Neural cell (in vitro differentiated cells): ENCODE results near the gene TMEM183A. TPM values are rescaled to one million over a fixed set of nuclear protein-coding genes. Genes with fewer than 3 reads are reported as not detected.

Experiments
- H2AFZ ChIP-seq: fragments of 200-600, 300-800 bp; sonication (generic), shearing (Covaris generic); 2 replicates; pipeline ENCODE4 v1.6.0; 2014; ENCODE audit warnings: low read depth, mild to moderate bottlenecking, antibody characterized with exemption, low read length, moderate library complexity
- H3F3A ChIP-seq: fragments of 200-600 bp; shearing (Covaris generic); 2 replicates; pipeline ENCODE4 v1.6.1; 2016; ENCODE audit warnings: mild to moderate bottlenecking, moderate library complexity, mixed read lengths, antibody characterized with exemption, low read length; ENCODE audit not compliant: insufficient read depth, poor library complexity, severe bottlenecking
- H3K27ac ChIP-seq: fragments of 200-600, 300-800 bp; sonication (generic), shearing (Covaris generic); 2 replicates; pipeline ENCODE4 v1.5.1; 2014; ENCODE audit warnings: mild to moderate bottlenecking, low read length, moderate library complexity
- H3K27me3 ChIP-seq: fragments of 300-800, 200-600 bp; sonication (generic), shearing (Covaris generic); 2 replicates; pipeline ENCODE4 v1.6.0; 2014; ENCODE audit warnings: mild to moderate bottlenecking, low read depth, low read length, moderate library complexity; ENCODE audit not compliant: insufficient read depth
- H3K36me3 ChIP-seq: fragments of 300-800, 200-600 bp; sonication (generic), shearing (Covaris generic); 2 replicates; pipeline ENCODE4 v1.5.1; 2014; ENCODE audit warnings: mild to moderate bottlenecking, antibody characterized with exemption, low read length, moderate library complexity; ENCODE audit not compliant: insufficient read depth
- H3K4me2 ChIP-seq: fragments of 300-800, 200-600 bp; sonication (generic), shearing (Covaris generic); 2 replicates; pipeline ENCODE4 v1.6.0; 2014; ENCODE audit warnings: mild to moderate bottlenecking, low read length
- H3K4me3 ChIP-seq: fragments of 300-800, 200-600 bp; sonication (generic), shearing (Covaris generic); 2 replicates; pipeline ENCODE4 v1.5.1; 2014; ENCODE audit warnings: mild to moderate bottlenecking, low read length, moderate library complexity
- H3K79me2 ChIP-seq: fragments of 200-600 bp; shearing (Covaris generic); replicated peaks from 2 replicates; pipeline ENCODE4 v1.6.0; 2014; ENCODE audit warnings: mild to moderate bottlenecking, low read length, moderate library complexity; ENCODE audit not compliant: insufficient read depth
- H3K9ac ChIP-seq: fragments of 300-800, 200-600 bp; sonication (generic), shearing (Covaris generic); 2 replicates; pipeline ENCODE4 v1.6.1; 2016; ENCODE audit warnings: mild to moderate bottlenecking, low read length, mixed read lengths
- H3K9me2 ChIP-seq: fragments of 200-600 bp; shearing (Covaris generic); 2 replicates; pipeline ENCODE4 v1.6.1; 2016; ENCODE audit warnings: mild to moderate bottlenecking, low read length, mixed read lengths; ENCODE audit not compliant: insufficient read depth
- H3K9me3 ChIP-seq: fragments of 200-600, 300-800 bp; sonication (generic), shearing (Covaris generic); 2 replicates; pipeline ENCODE4 v1.6.1; 2016; ENCODE audit warnings: mild to moderate bottlenecking, mixed run types, low read length, moderate library complexity, mixed read lengths
- H4K20me1 ChIP-seq: fragments of 200-600 bp; shearing (Covaris generic); 2 replicates; pipeline ENCODE4 v1.6.1; 2016; ENCODE audit warnings: mild to moderate bottlenecking, mixed run types; ENCODE audit not compliant: insufficient read depth
- EP300 ChIP-seq: fragments of 450-650 bp; conservative IDR thresholded peaks from 2 replicates; pipeline ENCODE4 v1.6.1; 2014; ENCODE audit warnings: antibody characterized with exemption, mild to moderate bottlenecking, moderate library complexity; ENCODE audit not compliant: poor library complexity, severe bottlenecking
- EZH2 ChIP-seq: fragments of 200-600, 300-800 bp; shearing (Covaris generic), sonication (generic); IDR thresholded peaks from 2 replicates; pipeline ENCODE4 v1.6.1; 2014; ENCODE audit warnings: antibody characterized with exemption, low read length, borderline replicate concordance, mild to moderate bottlenecking; ENCODE audit not compliant: insufficient read depth, poor library complexity, severe bottlenecking
- MXI1 ChIP-seq: fragments of 450-650 bp; conservative IDR thresholded peaks from 2 replicates; pipeline ENCODE4 v1.6.1; 2014; ENCODE audit warnings: antibody characterized with exemption, mild to moderate bottlenecking; ENCODE audit not compliant: poor library complexity, severe bottlenecking
- POLR2AphosphoS5 ChIP-seq: IDR thresholded peaks from 2 replicates; pipeline ENCODE4 v1.6.1; 2012
- RAD21 ChIP-seq: fragments of 450-650 bp; conservative IDR thresholded peaks from 2 replicates; pipeline ENCODE4 v1.6.1; 2014; ENCODE audit warnings: antibody characterized with exemption, mild to moderate bottlenecking, moderate library complexity
- SMC3 ChIP-seq: fragments of 450-650 bp; conservative IDR thresholded peaks from 2 replicates; pipeline ENCODE4 v1.6.1; 2014; ENCODE audit warnings: antibody characterized with exemption, mild to moderate bottlenecking, moderate library complexity; ENCODE audit not compliant: poor library complexity
- TAF1 ChIP-seq: IDR thresholded peaks from 2 replicates; pipeline ENCODE4 v1.6.1; 2012; ENCODE audit warnings: low read depth
- polyA plus RNA-seq: library from polyadenylated mRNA; depleted of rRNA; stranded (reverse); fragments of >200 nt; gene quantifications from 2 replicates; pipeline ENCODE4 v1.2.3, GENCODE V29; 2014
- TF ChIP-seq, protein P1 (sequence below): fragments of 450-650 bp; IDR thresholded peaks from 2 replicates; pipeline ENCODE4 v1.5.1; 2014; ENCODE audit warnings: antibody characterized with exemption, mild to moderate bottlenecking, moderate library complexity; ENCODE audit not compliant: poor library complexity, severe bottlenecking
- TF ChIP-seq, protein P2 (sequence below): IDR thresholded peaks from 2 replicates; pipeline ENCODE4 v1.6.1; 2012; ENCODE audit warnings: borderline replicate concordance

The TMEM183A gene
- polyA plus RNA-seq, 1 donor from 2014 or later: 237 TPM

DNA sequence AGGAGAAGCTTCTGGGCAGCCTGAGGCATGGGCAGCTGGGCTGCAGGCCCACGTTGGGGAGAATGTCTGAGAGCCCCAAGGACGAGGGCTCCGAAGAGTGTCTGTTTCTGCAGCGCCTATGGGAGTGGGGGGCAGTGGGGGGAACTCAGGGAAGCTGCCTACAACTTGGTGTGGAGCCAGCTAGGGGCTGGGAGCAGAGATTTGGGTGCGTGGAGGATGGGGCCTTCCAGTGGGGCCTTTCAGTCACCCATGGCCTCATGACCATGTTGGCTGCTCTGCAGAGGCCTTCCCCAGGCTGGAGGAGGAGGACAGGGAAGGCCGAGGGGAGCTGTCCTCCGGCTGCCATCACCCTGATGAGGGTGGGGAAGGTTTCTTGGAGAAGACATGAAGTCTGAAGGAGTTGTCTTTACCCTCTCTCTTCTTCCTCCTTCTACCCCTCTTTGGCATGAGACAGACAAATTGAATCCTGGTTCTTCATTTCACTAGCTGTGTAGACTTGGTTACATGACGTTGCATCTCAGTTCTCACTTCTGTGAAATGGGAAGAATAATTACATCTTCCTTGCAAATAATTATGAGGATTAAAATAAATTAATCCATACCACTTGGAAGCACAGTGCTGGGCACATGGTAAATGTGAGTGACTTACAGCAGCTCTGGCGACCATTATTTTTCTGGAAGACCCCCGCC is 27.4 kb downstream of the TMEM183A start:
- Histone ChIP-seq H3K9me2 (no peaks in the 10 kb centered on the region), H3K4me2 (no peak overlapping the region), H2AFZ (no peak overlapping the region), H3K4me3 (no peak overlapping the region), H3K79me2 (no peaks in the 10 kb centered on the region), H4K20me1 (no peaks in the 10 kb centered on the region), H3K9ac (no peak overlapping the region), H3K27me3 (no peaks in the 10 kb centered on the region), H3K36me3 (no peaks in the 10 kb centered on the region), H3K27ac (no peak overlapping the region), H3F3A (no peaks in the 10 kb centered on the region), H3K9me3 (no peaks in the 10 kb centered on the region)
- TF ChIP-seq TAF1: no peak
- no peak for TF ChIP-seq RAD21
- no peak for TF ChIP-seq MXI1
- TF ChIP-seq POLR2AphosphoS5: no peak
- TF ChIP-seq, protein P1, sequence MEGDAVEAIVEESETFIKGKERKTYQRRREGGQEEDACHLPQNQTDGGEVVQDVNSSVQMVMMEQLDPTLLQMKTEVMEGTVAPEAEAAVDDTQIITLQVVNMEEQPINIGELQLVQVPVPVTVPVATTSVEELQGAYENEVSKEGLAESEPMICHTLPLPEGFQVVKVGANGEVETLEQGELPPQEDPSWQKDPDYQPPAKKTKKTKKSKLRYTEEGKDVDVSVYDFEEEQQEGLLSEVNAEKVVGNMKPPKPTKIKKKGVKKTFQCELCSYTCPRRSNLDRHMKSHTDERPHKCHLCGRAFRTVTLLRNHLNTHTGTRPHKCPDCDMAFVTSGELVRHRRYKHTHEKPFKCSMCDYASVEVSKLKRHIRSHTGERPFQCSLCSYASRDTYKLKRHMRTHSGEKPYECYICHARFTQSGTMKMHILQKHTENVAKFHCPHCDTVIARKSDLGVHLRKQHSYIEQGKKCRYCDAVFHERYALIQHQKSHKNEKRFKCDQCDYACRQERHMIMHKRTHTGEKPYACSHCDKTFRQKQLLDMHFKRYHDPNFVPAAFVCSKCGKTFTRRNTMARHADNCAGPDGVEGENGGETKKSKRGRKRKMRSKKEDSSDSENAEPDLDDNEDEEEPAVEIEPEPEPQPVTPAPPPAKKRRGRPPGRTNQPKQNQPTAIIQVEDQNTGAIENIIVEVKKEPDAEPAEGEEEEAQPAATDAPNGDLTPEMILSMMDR: no peak
- no peak for TF ChIP-seq EZH2
- TF ChIP-seq EP300: no peak
- no peak for TF ChIP-seq SMC3
- TF ChIP-seq, protein P2, sequence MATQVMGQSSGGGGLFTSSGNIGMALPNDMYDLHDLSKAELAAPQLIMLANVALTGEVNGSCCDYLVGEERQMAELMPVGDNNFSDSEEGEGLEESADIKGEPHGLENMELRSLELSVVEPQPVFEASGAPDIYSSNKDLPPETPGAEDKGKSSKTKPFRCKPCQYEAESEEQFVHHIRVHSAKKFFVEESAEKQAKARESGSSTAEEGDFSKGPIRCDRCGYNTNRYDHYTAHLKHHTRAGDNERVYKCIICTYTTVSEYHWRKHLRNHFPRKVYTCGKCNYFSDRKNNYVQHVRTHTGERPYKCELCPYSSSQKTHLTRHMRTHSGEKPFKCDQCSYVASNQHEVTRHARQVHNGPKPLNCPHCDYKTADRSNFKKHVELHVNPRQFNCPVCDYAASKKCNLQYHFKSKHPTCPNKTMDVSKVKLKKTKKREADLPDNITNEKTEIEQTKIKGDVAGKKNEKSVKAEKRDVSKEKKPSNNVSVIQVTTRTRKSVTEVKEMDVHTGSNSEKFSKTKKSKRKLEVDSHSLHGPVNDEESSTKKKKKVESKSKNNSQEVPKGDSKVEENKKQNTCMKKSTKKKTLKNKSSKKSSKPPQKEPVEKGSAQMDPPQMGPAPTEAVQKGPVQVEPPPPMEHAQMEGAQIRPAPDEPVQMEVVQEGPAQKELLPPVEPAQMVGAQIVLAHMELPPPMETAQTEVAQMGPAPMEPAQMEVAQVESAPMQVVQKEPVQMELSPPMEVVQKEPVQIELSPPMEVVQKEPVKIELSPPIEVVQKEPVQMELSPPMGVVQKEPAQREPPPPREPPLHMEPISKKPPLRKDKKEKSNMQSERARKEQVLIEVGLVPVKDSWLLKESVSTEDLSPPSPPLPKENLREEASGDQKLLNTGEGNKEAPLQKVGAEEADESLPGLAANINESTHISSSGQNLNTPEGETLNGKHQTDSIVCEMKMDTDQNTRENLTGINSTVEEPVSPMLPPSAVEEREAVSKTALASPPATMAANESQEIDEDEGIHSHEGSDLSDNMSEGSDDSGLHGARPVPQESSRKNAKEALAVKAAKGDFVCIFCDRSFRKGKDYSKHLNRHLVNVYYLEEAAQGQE: no peak

DNA sequence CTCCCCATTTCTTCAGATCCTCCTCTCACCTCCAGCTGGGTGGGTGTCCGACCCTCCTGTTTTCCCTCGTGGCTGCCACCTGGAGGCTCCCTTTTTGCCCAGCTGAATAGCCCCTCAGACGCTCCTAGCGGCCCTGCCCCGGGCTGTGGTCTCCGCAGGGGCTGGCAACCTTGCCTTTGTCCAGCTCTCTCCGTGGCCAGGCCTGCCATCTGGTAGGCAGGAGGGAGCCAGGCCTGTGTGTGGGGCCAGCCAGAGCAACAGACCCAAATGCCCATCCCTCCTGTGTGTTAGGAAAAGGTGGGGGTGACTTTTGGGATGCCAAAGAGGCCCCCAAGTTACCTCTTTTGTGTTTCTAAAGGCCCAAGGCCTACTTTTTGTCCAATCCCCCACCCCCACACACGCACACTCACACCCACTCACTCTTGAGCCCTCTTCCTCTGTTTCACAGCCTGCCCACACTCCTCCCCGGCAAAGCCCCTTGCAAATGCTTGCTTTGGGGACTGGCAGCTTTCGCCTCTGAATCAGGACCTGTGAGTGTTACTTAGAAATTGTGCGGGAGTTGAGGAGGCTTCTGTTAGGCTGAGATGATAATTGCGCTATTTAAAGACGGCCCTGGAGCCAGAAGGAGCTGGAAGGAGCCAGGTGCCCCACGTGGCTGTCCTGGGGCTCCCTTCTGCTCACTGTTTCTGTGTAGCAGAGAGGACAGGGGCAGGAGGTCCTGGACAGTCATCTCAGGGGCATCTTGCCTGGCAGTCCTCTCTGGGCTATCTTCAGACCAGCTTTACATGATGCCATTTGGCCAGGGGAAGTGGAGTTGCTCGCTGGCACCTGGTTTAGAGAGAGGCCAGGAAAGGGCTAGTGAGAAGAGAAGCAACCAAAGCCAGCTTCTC is 28.2 kb downstream of the TMEM183A start:
- Histone ChIP-seq H2AFZ (no peak overlapping the region), H3K79me2 (no peaks in the 10 kb centered on the region), H3K9me2 (no peaks in the 10 kb centered on the region), H3K36me3 (no peaks in the 10 kb centered on the region), H3K4me3 (no peak overlapping the region), H3K9ac (no peak overlapping the region), H3K4me2 (no peak overlapping the region), H3K9me3 (no peaks in the 10 kb centered on the region), H4K20me1 (no peaks in the 10 kb centered on the region), H3K27me3 (no peaks in the 10 kb centered on the region), H3K27ac (no peak overlapping the region), H3F3A (no peaks in the 10 kb centered on the region)
- TF ChIP-seq, protein P1: no peak
